IMR-90 (cell line): Measurements from ENCODE around the gene PRPF8.
A peak's percentile ranks its signal among the peaks of the same experiment; 100 is the strongest.

Experiments used
- CTCF ChIP-seq: conservative IDR thresholded peaks from 2 replicates; pipeline ENCODE4 v1.5.1; 2012; ENCODE audit warnings: mild to moderate bottlenecking, low read depth, low read length, improper control_type of control experiment
- POLR2A ChIP-seq: IDR thresholded peaks from 2 replicates; pipeline ENCODE4 v1.6.1; 2012; ENCODE audit warnings: mild to moderate bottlenecking, low read depth, low read length

- TF ChIP-seq POLR2A (0 out of 2 replicates have a peak, but pooled peaks have one; percentile 23), CTCF (peak; percentile 42; the same call in 1 of the 2 replicates)
These were observed 55.7 kb downstream of the PRPF8 start for GRCh38 chr17:1628856-1629503.
